OCI-LY3 (cell line): ENCODE data around the gene PARP2.

ENCODE experiments used
- H2AFZ ChIP-seq: fragments of 200-600, 300-600 bp; shearing (Covaris generic); 2 replicates; pipeline ENCODE4 v1.6.0; 2014; ENCODE audit warnings: antibody characterized with exemption, low read depth, low read length
- H3K27ac ChIP-seq: fragments of 200-600, 300-600 bp; sonication (generic); 2 replicates; pipeline ENCODE4 v1.5.1; 2014; ENCODE audit warnings: mild to moderate bottlenecking, low read length, moderate library complexity, mixed read lengths
- H3K27me3 ChIP-seq: fragments of 200-600, 300-600 bp; sonication (generic); 2 replicates; pipeline ENCODE4 v1.6.1; 2014; ENCODE audit warnings: low read depth, low read length, mixed read lengths
- H3K36me3 ChIP-seq: fragments of 200-600, 300-600 bp; sonication (generic); replicated peaks from 2 replicates; pipeline ENCODE3; 2014; ENCODE audit warnings: low read depth, low read length, mixed read lengths
- H3K4me1 ChIP-seq: fragments of 300-600, 200-600 bp; sonication (generic); 2 replicates; pipeline ENCODE4 v1.6.1; 2014; ENCODE audit warnings: low read length, mixed read lengths
- H3K4me2 ChIP-seq: fragments of 200-600, 300-600 bp; sonication (generic); 2 replicates; pipeline ENCODE4 v1.6.1; 2014; ENCODE audit warnings: low read length, mixed read lengths
- H3K4me3 ChIP-seq: fragments of 300-600, 200-600 bp; sonication (generic); 2 replicates; pipeline ENCODE4 v1.5.1; 2014; ENCODE audit warnings: antibody characterized with exemption, mild to moderate bottlenecking, low read length, moderate library complexity
- H3K79me2 ChIP-seq: fragments of 300-600, 200-600 bp; shearing (Covaris generic); 2 replicates; pipeline ENCODE4 v1.6.1; 2014; ENCODE audit warnings: mild to moderate bottlenecking, low read length, mixed read lengths
- H3K9ac ChIP-seq: fragments of 300-600, 200-600 bp; shearing (Covaris generic); 2 replicates; pipeline ENCODE4 v1.6.0; 2014; ENCODE audit warnings: mild to moderate bottlenecking, low read length, moderate library complexity
- H3K9me3 ChIP-seq: fragments of 200-600, 300-600 bp; shearing (Covaris generic); 2 replicates; pipeline ENCODE4 v1.6.1; 2014; ENCODE audit warnings: low read length, mixed read lengths; ENCODE audit not compliant: insufficient read depth
- H4K20me1 ChIP-seq: fragments of 200-600, 300-600 bp; sonication (generic); 2 replicates; pipeline ENCODE4 v1.6.1; 2016; ENCODE audit warnings: low read length, mixed read lengths; ENCODE audit not compliant: insufficient read depth
- CTCF ChIP-seq: fragments of 200-600, 300-600 bp; sonication (generic); IDR thresholded peaks from 2 replicates; pipeline ENCODE4 v1.5.1; 2014; ENCODE audit warnings: antibody characterized with exemption, low read length, low read depth
- EZH2phosphoT487 ChIP-seq: fragments of 200-600 bp; shearing (Covaris generic); IDR thresholded peaks from 2 replicates; pipeline ENCODE4 v1.6.1; 2018; ENCODE audit warnings: antibody characterized with exemption, mixed run types, low read depth

PARP2 gene

GRCh38 chr14:20384321-20384720 lies 40.9 kb downstream of the PARP2 start:
- Histone ChIP-seq H3K9ac (no peak overlapping the region), H3K4me2 (no peak overlapping the region), H3K27ac (no peak overlapping the region), H3K4me1 (peaks cover 10% of the 10 kb centered on the region), H3K9me3 (no peaks in the 10 kb centered on the region), H3K36me3 (peaks cover 70% of the 10 kb centered on the region), H3K27me3 (no peaks in the 10 kb centered on the region), H3K4me3 (no peak overlapping the region), H3K79me2 (no peaks in the 10 kb centered on the region), H2AFZ (no peak overlapping the region), H4K20me1 (no peaks in the 10 kb centered on the region)
- no peak for TF ChIP-seq CTCF
- TF ChIP-seq EZH2phosphoT487, result no peak

GRCh38 chr14:20384886-20385285 lies 41.5 kb downstream of the PARP2 start:
- H3K27me3 ChIP-seq, result no peaks in the 10 kb centered on the region
- H3K36me3 ChIP-seq, result peaks cover 69% of the 10 kb centered on the region
- H3K4me3 ChIP-seq, result no peak overlapping the region
- H3K9me3 ChIP-seq, result no peaks in the 10 kb centered on the region
- no peaks in the 10 kb centered on the region for H3K79me2 ChIP-seq
- H3K9ac ChIP-seq, result no peak overlapping the region
- no peak overlapping the region for H3K27ac ChIP-seq
- H3K4me2 ChIP-seq, result no peak overlapping the region
- H4K20me1 ChIP-seq, result no peaks in the 10 kb centered on the region
- no peak overlapping the region for H2AFZ ChIP-seq
- peaks cover 10% of the 10 kb centered on the region for H3K4me1 ChIP-seq
- TF ChIP-seq EZH2phosphoT487 (no peak), CTCF (no peak)

- H3K27ac ChIP-seq, result no peak overlapping the region
- no peak for TF ChIP-seq EZH2phosphoT487
- no peak for TF ChIP-seq CTCF
- H3K36me3 ChIP-seq, result peaks cover 67% of the 10 kb centered on the region
- no peak overlapping the region for H3K4me3 ChIP-seq
- H3K4me2 ChIP-seq, result no peak overlapping the region
- peaks cover 10% of the 10 kb centered on the region for H3K4me1 ChIP-seq
- no peaks in the 10 kb centered on the region for H4K20me1 ChIP-seq
- no peaks in the 10 kb centered on the region for H3K27me3 ChIP-seq
- H3K9ac ChIP-seq, result no peak overlapping the region
- no peaks in the 10 kb centered on the region for H3K79me2 ChIP-seq
- no peaks in the 10 kb centered on the region for H3K9me3 ChIP-seq
- H2AFZ ChIP-seq, result no peak overlapping the region
These were observed 42.9 kb downstream of the PARP2 start for GRCh38 chr14:20386276-20386855.

GRCh38 chr14:20387576-20387975 lies 44.1 kb downstream of the PARP2 start:
- no peaks in the 10 kb centered on the region for H3K27me3 ChIP-seq
- H2AFZ ChIP-seq, result no peak overlapping the region
- H3K79me2 ChIP-seq, result no peaks in the 10 kb centered on the region
- H4K20me1 ChIP-seq, result no peaks in the 10 kb centered on the region
- H3K4me3 ChIP-seq, result no peak overlapping the region
- H3K9ac ChIP-seq, result no peak overlapping the region
- peak overlapping the region; percentile 71 for H3K27ac ChIP-seq
- H3K9me3 ChIP-seq, result no peaks in the 10 kb centered on the region
- H3K36me3 ChIP-seq, result peaks cover 71% of the 10 kb centered on the region
- H3K4me1 ChIP-seq, result peaks cover 10% of the 10 kb centered on the region
- no peak for TF ChIP-seq CTCF
- TF ChIP-seq EZH2phosphoT487, result no peak
- peak overlapping the region; percentile 30 for H3K4me2 ChIP-seq
